HG03558 (cell line): ENCODE data around the gene TOR3A.

Experiments
- ATAC-seq: cut with Tn5 transposase; IDR thresholded peaks from one replicate; pipeline ENCODE4 v1.9.1; 2021; ENCODE audit warnings: moderate number of reproducible peaks; ENCODE audit not compliant: unreplicated experiment; ENCODE audit errors: extremely low read depth

The TOR3A gene

GRCh38 chr1:179141592-179142251 is 59.9 kb downstream of the TOR3A start:
- ATAC-seq, result no peak

GRCh38 chr1:179142889-179143299 is 61.0 kb downstream of the TOR3A start:
- no peak for ATAC-seq

GRCh38 chr1:179143322-179143721 is 61.5 kb downstream of the TOR3A start:
- no peak for ATAC-seq

- no peak for ATAC-seq
Measured at GRCh38 chr1:179144626-179145025, 62.8 kb downstream of the TOR3A start.

GRCh38 chr1:179145521-179145920 is 63.7 kb downstream of the TOR3A start:
- no peak for ATAC-seq
